ENCODE results near the gene TAMALIN. TPM values are rescaled to one million over a fixed set of nuclear protein-coding genes. Genes with fewer than 3 reads are reported as not detected.

The TAMALIN gene
- total RNA-seq, 1 donor from 2014 or later, result 124 TPM

DNA sequence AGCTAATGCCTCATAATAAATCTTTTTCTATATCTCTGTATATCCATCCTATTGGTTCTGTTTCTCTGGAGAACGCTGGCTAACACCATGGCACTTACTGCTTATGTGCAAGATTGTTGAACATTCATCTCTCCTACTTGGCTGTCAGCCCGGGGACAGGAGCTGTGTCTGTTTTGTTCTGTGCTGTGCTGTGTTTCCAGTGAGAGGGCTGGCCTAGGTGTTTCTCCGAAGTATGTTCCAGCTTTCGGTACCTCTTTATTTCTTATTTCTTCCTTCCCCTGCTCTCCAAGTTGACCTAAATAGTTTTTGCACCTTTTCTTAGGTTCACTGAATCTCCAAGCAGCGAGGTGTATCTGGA is 25.7 kb downstream of the TAMALIN start:
- DNase-seq (ENCODE audit: low spot score), result peak; percentile 86
- intact Hi-C loops (cut with DNase I), result no loop called here

DNA sequence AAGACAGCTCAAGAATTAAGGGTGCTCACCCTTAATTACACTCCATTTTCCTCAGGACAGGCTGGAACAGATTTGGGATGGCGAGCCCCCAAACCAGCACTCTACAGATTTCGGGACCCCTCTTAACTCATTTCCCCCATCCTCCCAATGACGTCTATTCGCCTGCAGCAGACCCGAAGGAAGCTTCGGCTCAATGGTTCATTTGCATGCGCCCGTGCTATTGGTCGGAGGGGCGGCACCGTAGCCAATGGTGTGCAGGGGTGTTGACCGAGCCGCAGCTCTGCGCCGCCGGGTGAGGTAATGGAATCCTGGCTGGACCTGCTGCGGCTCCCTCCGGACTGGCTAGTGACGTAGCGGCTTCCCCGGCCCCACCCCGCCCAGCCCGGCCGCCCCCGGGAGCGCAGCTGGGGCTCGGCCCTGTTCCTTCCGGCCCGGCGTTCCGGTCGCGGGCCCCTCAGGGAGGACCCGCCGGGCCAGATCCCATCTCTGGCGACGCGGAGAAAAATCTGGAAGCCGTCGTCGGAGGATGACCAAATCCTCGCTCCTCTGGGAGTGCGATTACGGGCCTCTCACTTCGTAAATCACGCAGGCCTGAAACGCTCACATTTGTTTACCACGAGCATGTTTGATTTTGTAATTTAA is 26.2 kb downstream of the TAMALIN start:
- ATAC-seq, result peak; percentile 94
- peak; percentile 98 for DNase-seq (ENCODE audit: low spot score)
- intact Hi-C loops (cut with DNase I), result no loop called here

More for the DNA sequence above, 25.7 kb downstream of the TAMALIN start:
- ATAC-seq, result peak; percentile 65

DNA sequence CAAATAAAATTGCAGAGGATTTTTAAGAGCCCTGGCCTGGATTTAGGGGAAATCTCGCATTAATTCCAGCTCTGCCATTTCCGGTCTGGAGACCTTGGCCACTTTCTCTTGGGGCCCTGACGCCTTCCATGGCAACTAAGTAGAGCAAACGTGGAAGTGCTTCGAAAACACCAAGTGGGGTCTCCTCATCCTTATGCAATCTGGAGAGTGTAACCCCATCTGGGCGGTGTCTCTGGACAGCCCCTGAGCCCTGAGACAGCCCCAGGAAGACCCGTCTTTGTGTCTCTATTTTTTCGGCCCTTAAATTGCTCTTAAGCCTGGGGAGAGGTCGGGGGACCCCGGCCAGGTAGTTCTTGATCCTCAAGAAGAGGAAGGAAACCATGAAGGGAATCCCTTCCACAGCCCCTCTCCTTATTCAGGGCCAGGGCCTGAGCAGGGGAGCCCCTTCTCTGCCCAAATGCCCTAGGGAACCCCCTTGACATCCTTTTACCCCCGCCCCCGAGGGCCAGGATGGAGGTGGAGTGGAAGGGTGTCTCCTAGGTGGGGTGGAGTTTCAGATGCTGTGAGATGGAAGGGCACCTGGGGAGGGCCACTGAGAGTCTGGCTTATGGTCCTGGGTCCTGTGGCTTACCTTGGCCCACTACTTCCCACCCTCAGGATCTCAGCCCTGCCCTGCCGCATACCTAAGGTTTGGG is 26.8 kb downstream of the TAMALIN start:
- ATAC-seq (peak; percentile 3), DNase-seq (ENCODE audit: low spot score) (no peak)
- intact Hi-C loops (cut with DNase I), result no loop called here

DNA sequence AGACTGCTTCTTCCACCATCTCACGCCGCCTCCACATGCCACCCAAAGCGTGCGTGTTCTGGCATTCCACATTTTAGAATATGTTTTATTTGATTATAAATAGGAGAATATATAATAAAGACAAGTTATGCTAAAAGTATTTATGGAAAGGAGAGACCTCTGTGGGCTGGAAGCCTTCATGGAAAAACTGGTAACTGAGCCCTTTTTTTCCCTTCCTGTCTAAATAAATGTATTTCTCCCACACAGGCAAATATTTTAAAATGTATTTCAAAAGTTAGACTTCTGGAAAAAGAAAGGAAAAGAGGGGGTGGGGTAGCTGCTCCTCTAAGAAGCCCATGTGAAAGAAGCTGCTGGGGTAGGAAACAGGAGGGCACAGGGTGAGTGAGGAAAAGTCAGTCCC is 28.4 kb downstream of the TAMALIN start:
- ATAC-seq, result no peak
- intact Hi-C loops (cut with DNase I), result no loop called here

DNA sequence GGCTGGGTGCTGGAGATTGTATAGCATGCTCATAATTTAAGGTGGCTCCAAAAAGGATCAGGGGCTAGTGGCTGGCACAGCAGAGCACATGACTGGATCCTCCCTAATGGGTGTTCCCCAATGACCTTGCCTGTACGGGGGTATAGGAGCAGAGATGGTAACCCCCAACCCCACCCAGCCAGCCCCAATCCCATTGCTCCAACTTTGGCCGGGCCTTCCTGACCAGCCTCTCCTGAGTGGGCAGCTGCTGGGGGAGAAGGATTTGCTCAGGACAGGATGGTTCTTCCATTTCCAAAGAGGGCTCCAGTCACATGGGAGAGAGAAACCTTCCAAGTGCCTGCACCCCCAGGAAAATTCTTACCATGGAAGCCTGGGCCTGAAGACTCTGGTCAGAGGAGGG is 29.2 kb downstream of the TAMALIN start:
- DNase-seq (ENCODE audit: low spot score) (no peak), ATAC-seq (no peak)
- intact Hi-C loops (cut with DNase I), result no loop called here

More for the DNA sequence above, 28.4 kb downstream of the TAMALIN start:
- DNase-seq (ENCODE audit: low spot score), result no peak

DNA sequence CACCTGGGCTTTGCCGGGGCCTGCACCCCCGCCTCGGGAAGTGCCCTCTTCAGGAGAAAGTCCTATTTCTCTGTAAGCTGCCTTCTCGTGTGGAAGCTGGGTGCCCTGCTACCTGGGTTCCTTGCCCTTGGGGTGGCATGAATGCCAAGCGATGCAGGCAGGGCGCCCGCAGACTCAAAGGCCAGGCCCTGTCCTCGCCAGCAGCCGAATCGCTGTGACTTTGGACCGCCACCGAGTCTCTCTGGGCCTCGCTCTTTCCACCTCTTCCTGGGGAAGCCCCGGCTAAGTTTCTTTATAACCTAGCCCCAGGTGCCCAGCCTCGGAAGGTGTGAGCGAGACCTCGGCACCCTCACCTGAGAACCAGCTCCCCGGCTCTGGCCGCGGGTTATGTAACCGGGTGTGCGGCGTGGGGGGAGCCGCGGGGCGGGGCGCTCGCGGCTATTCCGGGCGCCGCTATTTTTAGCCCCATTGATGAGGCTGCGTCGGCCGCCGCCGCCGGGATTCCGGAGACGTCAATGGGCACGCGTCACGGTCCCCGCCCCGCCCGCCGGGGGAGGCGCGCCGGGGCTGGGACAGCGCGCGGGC is 29.9 kb downstream of the TAMALIN start:
- DNase-seq (ENCODE audit: low spot score) (peak; percentile 96), ATAC-seq (peak; percentile 69)
- intact Hi-C loops (cut with DNase I), result no loop called here

DNA sequence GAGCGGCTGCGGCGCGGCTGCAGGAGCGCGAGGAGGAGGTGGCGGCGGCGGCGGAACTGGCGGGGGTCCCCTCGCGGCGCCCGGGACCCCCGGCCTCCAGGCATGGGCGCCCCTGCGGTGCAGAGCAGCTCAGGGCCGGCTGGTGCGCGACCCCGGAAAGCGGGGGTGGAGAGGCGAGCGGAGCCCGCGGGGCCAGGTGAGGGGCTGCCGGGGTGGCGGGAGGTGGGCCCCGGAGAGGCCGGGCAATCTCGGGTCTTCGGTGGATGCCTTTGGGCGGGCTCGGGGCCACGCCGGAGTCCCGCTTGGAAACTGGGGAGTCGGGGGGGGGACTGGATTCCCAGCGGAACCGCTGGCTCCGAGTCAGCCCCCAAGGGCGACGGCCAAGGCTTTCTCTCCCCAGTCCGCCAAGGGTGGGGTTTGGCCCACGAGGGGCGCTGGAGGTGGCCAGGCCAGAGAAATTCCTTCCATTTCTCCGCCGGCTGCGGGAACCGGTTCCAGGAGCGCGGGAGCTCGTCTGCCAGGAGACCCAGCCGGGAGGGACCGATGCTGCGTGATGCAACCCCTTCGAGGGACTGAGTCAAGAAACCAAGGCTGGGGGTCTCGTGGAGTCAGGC is 30.6 kb downstream of the TAMALIN start:
- intact Hi-C loops (cut with DNase I), result no loop called here
- ATAC-seq, result peak; percentile 3

DNA sequence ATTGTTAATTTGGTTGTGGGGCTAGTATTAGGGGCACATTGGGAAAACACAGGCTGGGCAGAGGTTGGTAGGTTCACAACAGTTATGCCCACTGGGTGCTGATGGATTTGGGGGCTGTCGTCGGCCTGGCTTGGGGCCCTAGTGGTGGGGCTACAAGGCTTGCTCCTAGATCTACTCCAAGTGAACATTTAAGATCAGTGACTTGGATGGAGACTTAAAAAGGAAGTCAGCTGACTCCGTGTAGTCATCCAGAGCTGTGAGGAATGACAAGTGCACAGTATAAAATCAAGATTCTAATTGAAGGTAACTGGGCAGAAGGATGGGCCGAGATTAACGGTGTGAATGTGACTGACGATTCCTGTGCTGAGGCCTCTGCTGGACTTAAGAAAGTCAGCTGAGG is 31.7 kb downstream of the TAMALIN start:
- no peak for DNase-seq (ENCODE audit: low spot score)
- intact Hi-C loops (cut with DNase I), result no loop called here

More for the DNA sequence above, 30.6 kb downstream of the TAMALIN start:
- DNase-seq (ENCODE audit: low spot score), result peak; percentile 85

DNA sequence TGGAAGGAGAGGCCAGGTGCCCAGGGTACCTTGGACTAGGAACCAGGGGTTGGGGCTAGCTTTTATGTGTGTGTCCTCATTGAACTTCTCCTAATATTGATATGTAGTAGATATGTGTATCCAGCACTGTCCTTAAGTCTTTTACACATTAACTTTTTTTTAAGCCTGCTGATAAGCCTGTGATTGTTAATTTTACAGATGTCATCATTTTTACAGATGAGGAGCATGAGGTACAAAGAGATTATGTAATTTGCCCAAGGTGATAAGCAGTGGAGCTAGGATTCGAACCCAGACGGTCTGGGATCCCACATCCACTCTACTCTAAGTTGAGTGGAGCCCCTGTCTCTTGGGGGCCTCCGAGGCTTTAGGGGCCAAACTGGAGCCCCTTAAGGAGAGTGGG is 34.3 kb downstream of the TAMALIN start:
- DNase-seq (ENCODE audit: low spot score), result no peak
- intact Hi-C loops (cut with DNase I), result no loop called here

More for the DNA sequence above, 31.7 kb downstream of the TAMALIN start:
- peak; percentile 9 for ATAC-seq

DNA sequence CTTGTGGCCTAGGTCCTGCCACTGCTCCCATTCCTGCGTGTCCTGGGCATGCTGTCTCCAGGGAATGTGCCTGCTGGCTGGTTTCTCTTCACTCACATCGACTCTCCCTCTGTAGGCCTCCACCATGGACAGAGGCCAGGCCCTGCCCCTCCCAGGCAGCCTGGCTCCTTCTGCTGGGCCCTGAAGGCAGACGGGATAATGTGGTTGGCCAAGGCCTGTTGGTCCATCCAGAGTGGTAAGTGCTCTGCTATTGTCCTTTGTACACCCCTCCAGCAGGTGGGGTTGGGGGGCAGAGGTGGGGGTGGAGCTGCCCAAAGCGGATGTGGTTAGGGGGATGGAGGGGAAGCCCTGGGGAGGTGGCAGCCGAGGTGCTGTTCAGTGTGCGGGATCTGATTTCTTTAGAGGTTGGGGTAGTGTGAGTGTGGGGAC is 35.0 kb downstream of the TAMALIN start:
- ATAC-seq, result no peak
- intact Hi-C loops (cut with DNase I), result no loop called here
- no peak for DNase-seq (ENCODE audit: low spot score)

More for the DNA sequence above, 34.3 kb downstream of the TAMALIN start:
- ATAC-seq, result no peak

DNA sequence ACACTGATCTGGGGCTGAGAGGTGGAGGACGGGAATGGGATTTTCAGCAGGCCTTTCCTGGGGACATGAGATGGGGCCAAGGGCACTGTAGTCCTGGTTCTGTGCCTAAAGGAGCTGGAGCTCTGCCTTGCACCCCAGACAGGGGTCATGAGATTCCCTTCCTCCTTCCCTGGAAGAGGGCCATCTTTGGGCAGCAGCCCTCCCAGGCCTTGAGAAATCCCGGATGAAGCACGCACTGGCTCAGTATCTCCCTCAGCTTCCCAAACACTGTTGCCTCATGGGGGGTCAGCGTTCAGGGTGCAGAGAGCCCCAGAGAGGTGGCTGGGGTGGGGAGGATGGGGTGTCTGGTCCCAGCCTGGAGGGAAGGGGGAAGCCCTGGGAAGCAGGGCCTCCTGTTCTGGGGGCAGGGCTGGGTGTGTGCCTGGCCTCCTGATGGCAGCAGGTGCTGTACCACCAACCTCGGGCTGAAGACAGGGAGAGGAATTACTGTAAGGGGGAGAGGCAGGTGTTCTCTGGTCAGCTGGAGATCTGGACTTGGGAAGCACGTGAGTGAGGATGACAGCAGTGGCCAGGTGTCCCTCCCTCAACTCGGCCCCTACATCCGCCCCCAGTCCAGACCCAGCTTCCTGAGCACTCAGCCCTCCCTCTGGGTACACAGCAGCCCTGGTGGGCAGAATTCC is 36.1 kb downstream of the TAMALIN start:
- DNase-seq (ENCODE audit: low spot score) (no peak), ATAC-seq (no peak)
- intact Hi-C loops (cut with DNase I), result no loop called here

DNA sequence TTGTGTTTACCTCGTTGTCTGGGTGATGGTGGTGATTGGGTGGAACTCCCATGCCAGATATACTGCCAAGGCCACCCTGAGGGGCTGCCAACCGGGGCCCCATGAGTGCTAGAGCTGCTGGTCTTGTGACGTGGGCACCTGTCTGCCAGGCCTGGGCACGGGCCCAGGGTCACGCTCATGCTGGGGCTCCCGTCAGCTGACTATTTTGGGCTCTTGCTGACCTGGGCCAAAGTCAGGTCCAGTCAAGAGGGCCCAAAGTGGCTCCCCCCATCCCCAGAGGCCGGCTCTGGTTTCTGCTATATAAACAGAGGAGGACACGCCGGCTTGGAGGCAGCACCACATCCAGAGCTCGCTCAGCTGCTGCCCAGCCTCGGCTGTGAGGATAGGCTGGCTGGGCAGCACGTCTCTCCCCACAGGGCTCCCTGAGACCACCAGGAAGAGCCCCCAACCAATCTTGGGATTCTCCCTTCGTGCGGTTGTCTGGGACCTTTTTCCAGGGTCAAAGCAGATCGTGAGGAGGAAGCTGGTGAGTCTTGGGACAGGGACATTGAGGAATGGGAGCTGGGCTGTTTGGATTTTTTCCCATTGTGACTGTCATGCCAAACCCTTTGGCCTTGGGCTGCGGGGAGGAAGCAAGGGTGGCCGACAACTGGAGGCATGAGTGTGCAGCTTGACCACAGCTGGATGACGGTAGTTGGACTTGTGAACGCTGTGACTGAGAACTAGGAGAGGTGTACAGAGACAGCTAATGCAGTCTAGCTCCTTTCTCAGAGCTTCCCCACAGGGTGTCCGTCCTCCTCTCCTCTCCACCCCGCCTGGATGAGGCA is 36.9 kb downstream of the TAMALIN start:
- ATAC-seq (peak; percentile 10), DNase-seq (ENCODE audit: low spot score) (no peak)
- intact Hi-C loops (cut with DNase I), result no loop called here

DNA sequence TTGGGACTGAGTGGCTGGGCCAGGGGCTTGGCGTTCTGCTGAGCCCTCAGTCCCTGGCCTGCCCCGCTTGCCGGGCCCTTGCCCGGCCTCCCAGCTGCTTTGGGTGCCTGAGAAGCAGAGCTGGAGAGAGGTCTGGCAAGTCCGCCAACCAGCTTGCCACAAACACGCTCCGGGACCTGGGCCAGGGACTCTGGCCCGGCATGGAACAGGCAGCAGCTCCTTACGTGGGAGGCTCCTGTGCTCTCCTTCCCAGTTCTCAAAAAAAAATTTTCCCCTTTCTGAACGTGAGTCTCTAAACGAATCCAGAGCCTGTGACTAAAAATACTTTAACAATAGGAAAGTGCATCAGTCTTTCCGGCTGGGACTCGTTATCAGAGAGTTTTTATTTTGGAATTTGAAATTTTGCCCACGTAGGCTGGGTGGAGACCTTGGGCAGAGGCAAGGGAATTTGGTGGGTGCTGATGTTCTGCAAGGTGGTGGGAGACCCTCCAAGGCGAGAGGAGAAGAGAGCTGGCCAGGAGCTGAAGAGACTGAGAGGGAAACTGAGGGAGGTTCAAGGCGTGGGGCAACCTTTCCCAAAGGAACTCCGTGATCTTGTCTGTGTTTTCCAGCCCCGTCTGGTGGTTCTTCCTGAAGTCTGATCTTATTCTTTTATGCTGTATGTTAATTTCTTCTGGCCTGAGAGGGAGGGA is 37.7 kb downstream of the TAMALIN start:
- DNase-seq (ENCODE audit: low spot score) (peak; percentile 85), ATAC-seq (peak; percentile 78)
- intact Hi-C loops (cut with DNase I), result no loop called here

DNA sequence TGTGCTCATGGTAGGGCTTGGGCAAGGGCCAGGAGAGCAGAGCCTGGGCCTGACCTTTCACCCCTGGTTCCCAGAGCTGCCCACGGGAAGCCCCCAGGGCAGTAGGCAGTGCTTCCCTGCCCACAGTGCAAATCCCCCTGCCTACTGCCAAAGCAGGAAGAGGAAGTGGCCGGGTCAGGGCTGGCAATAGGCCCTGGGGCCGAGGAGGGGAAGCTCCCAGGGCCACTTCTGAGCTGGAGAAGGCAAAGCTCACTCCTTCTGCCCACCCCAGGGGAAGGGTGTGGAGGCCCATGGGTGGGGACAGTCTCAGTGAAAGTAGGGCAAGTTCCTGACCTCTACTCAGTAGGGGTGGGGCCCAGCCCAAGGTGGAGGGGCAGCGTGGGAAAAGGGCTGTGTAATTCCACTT is 39.1 kb downstream of the TAMALIN start:
- ATAC-seq (peak; percentile 6), DNase-seq (ENCODE audit: low spot score) (no peak)
- intact Hi-C loops (cut with DNase I), result no loop called here

DNA sequence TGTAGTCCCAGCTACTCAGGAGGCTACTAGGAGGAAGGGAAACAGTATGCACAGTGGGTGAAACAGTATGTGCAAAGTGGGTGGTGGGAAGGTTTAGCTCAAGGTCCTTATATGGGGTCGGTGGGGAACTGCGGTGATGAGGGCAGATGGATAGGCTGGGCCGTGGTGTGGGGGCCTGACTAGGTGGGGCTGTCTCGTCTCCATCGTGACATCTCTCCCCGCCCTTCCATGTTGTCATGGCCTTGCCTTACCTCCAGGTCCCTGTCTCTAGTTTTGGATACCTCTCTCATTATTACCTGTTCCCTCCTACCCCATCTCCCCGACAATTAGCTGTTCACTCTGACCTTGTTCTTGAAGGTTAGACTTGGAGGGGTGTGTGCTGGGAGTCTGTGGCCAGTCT is 40.1 kb downstream of the TAMALIN start:
- DNase-seq (ENCODE audit: low spot score), result no peak
- intact Hi-C loops (cut with DNase I), result no loop called here
- no peak for ATAC-seq

DNA sequence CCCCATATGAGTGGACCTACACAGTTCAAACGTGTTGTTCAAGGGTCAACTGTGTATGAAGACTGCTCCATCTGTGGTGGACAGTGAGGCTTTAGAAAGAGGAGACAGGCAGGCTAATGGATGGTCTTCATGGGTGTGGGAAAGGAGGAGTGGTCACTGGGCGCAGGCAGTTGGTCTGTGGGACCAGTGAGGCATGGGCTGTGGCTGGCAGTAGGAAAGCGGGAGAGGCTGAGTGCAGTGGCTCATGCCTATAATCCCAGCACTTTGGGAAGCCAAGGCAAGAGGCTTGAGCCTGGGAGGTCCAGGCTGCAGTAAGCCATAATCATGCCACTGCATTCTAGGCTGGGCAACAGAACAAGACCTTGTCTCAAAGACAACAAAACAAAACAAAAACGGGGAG is 42.5 kb downstream of the TAMALIN start:
- intact Hi-C loops (cut with DNase I), result no loop called here
- no peak for DNase-seq (ENCODE audit: low spot score)
- no peak for ATAC-seq

DNA sequence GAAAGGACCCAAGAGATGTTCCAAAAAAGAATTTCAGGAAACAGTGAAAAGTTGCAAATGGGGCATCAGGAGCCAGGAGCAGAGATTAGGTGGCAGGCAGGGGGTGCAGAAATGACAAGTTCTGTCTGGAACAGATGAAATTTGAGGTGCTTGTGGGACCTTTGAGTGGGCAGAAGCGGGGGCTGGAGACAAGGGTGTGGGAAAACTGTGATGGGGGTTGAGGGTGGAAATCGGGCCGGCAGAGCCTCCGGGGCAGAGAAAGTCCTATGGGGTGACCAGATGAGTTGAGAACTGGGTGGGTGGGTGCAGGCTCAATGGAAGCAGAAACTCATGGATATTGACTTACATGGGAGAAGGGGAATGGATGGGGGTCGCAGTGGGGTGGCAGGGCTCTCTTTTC is 42.9 kb downstream of the TAMALIN start:
- ATAC-seq (no peak), DNase-seq (ENCODE audit: low spot score) (no peak)
- intact Hi-C loops (cut with DNase I), result no loop called here

Data from sciatic nerve (tissue), 2 donors.